M059J (cell line): ENCODE data around the gene MPL. TPM values are rescaled to one million over a fixed set of nuclear protein-coding genes. Genes with fewer than 3 reads are reported as not detected.

Experiments
- DNase-seq: peaks from one replicate; pipeline ENCODE4 v3.0.0-alpha.2; 2012; ENCODE audit warnings: low read depth
- total RNA-seq: library from RNA; depleted of rRNA; stranded (reverse); fragments of >200 nt; shearing (Covaris generic); gene quantifications from 2 replicates; pipeline ENCODE4 v1.2.3, GENCODE V29; 2014; rRNA removed

MPL gene
- not detected in 2 replicates for total RNA-seq

DNA sequence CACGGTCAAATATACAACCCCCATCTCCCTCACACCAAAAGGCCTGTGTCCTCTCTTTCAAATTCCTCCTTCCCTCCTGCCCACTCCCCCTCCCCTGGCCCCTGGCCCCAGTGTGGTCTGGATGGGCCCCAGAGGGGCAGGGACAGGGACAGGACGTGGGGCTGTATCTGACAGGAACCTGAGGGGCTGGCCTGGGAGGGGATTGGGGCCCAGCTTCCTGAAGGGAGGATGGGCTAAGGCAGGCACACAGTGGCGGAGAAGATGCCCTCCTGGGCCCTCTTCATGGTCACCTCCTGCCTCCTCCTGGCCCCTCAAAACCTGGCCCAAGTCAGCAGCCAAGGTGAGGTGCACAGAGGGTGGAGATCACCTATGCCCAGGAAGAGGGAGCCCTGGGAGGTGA, at the start of gene MPL:
MPL (plus strand) TSS at position 231 of the 400 bp plus-strand sequence; CDS start at position 262, 31 bp downstream.
- DNase-seq = no peak

GRCh38 chr1:43288058-43288784, 49.4 kb upstream of the MPL start:
- DNase-seq = no peak

DNA sequence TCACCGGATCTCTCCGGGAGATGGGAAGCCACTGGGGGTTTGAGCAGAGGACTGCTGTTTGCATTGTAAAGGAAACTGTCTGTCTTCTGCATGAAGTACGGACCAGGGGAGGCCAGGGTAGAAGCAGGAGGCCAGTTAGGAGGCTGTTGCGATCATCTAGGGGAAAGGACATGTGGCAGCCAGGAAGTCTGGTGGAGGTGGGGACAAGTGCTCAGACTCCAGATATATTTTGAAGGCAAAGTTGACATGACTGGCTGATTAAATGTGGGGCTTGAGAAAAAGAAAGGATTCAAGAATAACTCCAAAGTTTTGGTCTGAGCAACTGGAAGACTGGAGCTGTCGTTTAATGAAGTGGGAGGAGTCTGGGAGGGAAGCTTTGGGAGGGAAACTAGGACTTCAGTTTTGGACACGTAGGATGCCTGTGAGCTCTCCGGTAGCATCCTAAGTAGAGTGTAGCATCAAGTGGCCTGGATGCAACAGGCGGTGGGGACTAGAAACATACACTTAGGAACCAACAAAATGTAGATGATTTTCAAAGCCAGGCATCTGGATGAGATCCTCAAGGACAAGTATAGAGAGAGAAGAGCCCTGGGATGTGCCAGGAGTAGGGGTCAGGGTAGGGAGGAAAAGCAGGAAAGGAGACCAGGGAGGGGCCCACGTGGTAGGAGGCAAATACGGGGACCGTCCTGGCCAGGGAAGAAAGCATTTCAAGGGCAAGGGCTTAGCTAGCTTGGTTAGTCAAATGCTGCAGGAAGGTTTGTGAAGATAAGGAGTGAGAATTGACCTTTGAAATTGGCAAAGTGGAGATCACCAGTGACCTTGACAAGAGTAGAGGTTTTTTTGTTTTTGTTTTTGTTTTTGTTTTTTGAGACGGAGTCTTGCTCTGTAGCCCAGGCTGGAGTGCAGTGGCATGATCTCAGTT, 48.6 kb upstream of the MPL start:
- DNase-seq = no peak

- DNase-seq = no peak
These were observed 45.4 kb upstream of the MPL start for GRCh38 chr1:43292216-43292615.

DNA sequence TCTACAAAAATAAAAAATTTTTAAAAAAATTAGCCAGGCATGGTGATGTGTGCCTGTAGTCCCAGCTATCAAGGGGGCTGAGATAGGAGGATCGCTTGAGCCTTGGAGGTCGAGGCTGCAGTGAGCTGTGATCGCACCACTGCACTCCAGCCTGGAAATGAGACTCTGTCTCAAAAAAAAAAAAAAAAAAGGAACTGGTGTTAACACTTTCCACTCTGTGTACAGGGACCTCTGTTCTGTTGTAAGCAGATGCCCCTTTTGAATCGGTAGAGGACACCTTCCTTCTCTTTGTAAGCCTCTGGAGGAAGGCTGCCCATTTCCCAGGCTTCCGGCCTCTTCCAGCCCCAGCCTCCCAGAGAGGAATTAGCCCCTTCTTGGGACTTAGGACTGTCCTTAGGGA, 44.9 kb upstream of the MPL start:
- DNase-seq = no peak

DNA sequence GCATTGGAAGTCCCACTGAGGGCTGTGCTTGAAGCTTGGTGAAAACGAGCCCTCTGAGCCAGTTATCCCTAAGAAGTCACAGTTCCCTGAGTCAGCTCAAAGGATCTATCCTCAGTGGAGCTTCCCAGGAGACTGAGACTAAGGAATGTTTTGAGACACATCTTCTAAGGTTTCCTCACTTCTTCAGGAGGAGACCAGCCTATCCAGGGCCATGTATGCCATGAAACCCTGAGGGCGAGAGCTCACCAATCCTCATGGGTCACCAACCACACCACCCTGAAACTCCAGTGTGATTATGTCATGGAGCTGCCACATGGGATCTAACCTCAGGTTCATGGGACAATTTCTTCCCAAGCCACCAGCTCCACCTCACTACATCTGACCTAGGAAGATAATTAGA, 44.4 kb upstream of the MPL start:
- DNase-seq = peak; percentile 81

DNA sequence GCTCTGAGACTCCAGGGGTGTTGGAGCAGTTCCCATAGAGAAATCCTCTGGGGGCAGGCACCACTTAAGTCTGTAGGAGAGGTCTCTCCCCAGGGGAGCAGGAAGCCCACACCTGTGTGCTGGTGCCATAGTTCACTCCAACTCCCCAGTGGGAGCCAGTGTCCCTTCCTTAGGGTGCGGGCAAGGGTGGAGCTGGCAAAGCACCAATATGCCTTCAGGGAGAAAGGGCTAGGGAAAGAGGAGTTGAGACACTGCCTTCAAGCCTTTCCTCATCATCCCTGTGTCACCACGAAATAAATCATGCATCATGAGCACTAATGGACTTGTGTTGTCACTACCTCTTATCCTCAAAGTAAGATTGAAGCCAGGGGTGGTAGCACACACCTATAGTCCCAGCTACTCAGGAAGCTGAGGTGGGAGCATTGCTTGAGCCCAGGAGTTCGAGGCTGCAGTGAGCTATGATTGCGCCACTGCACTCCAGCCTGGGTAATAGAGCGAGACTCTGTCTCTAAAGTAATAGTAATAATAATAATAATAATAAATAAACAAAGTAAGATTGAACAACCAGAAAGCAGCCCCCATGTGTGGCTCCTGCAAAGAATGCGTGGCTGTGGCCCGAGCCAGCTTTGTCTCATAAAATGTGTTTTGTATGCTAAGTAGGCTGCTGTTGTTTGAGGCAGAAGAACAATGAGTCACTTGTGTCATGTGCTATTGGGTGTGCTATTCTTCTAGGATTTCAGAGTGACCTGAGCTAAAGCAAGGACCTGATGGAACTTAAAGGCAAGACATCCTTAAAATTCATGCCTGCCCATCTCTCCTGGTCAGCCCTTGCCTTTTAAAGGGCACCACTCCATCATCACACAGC, 43.5 kb upstream of the MPL start:
- peak; percentile 79 for DNase-seq

- DNase-seq = no peak
These were observed 42.9 kb upstream of the MPL start for GRCh38 chr1:43294761-43295160.

GRCh38 chr1:43296207-43296606, 41.4 kb upstream of the MPL start:
- no peak for DNase-seq

DNA sequence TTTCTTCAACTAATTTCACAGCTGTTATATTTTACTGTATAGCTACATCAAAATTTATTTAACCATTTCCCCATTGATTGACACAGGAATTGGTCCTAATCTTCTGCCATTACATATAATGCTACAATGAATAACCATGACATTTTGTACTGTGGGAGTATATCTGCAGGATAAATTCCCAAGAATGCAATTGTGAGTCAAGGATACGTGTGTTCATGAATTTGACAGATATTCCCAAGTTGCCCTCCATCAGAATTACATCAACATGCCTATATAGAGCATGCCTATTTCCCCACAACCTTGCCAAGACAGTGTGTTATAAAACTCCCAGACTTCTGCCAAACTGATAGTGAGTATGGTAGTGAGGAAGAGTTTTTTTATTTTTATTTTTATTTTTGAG, 39.6 kb upstream of the MPL start:
- no peak for DNase-seq

DNA sequence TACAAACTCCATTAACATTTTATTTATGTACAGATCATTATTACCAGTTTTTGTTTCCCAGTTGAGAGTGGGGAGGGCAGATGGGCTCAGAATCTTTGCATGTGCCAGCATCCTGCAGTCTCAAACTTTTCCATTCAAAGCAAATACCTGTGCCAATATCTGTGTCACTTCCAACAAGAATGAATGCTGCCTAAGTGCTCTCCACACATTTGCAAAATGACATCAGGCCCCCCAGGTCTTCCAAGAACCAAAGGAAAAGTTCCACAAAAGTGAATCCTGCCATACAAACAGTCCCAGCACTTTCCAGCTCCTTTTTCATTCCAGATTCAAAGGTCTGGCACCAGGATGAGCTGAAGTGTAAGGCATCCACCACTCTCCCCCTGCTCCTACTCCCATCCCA, 38.5 kb upstream of the MPL start:
- DNase-seq = no peak

- DNase-seq = no peak
These were observed 37.1 kb upstream of the MPL start, which contains the start of gene TIE1 for GRCh38 chr1:43300378-43301094. Gene TIE1 (plus strand): TSS chr1:43300982. CDS start chr1:43301072, 90 bp downstream.

- no peak for DNase-seq
These were observed 35.4 kb upstream of the MPL start for GRCh38 chr1:43302201-43302600.

GRCh38 chr1:43302721-43303470, 34.7 kb upstream of the MPL start:
- DNase-seq = no peak

- DNase-seq = no peak
These were observed 33.9 kb upstream of the MPL start for GRCh38 chr1:43303471-43304313.

- no peak for DNase-seq
These were observed 33.3 kb upstream of the MPL start for GRCh38 chr1:43304314-43304681.

- DNase-seq = no peak
These were observed 32.8 kb upstream of the MPL start for GRCh38 chr1:43304771-43305300.

- no peak for DNase-seq
These were observed 32.2 kb upstream of the MPL start for GRCh38 chr1:43305461-43305860.
